GM06990 (cell line): ENCODE measurements around the gene ASB18.

Experiments
- DNase-seq: peaks from one replicate; pipeline ENCODE4 v3.0.0-alpha.2; 2011; ENCODE audit not compliant: insufficient read length; ENCODE audit errors: extremely low read depth
- H3K27me3 ChIP-seq: replicated peaks from 2 replicates; pipeline ENCODE4 v1.6.0; 2011; ENCODE audit warnings: low read length; ENCODE audit not compliant: control insufficient read depth, insufficient read depth
- H3K36me3 ChIP-seq: 2 replicates; pipeline ENCODE4 v1.5.1; 2011; ENCODE audit warnings: low read length; ENCODE audit not compliant: control insufficient read depth, insufficient read depth
- H3K4me3 ChIP-seq: replicated peaks from 2 replicates; pipeline ENCODE4 v1.5.1; 2011; ENCODE audit warnings: low read depth, mild to moderate bottlenecking, control low read depth, low read length
- CTCF ChIP-seq: IDR thresholded peaks from 2 replicates; pipeline ENCODE4 v1.5.1; 2011; ENCODE audit warnings: low read length, control low read depth, mild to moderate bottlenecking, inconsistent platforms; ENCODE audit not compliant: insufficient read depth, poor library complexity, severe bottlenecking

The ASB18 gene

GRCh38 chr2:236306825-236307540 lies 42.8 kb upstream of the ASB18 start:
- no peak for TF ChIP-seq CTCF
- H3K4me3 ChIP-seq: no peak overlapping the region
- no peak for DNase-seq
- no peaks in the 10 kb centered on the region; the same call in 1 of the 2 replicates for H3K27me3 ChIP-seq
- no peaks in the 10 kb centered on the region for H3K36me3 ChIP-seq

- Histone ChIP-seq H3K27me3 (no peaks in the 10 kb centered on the region; the same call in 1 of the 2 replicates), H3K36me3 (no peaks in the 10 kb centered on the region), H3K4me3 (no peak overlapping the region)
- DNase-seq: no peak
- no peak for TF ChIP-seq CTCF
Measured at GRCh38 chr2:236305964-236306605, 41.9 kb upstream of the ASB18 start.

GRCh38 chr2:236305531-236305930 lies 41.3 kb upstream of the ASB18 start:
- no peak overlapping the region for H3K4me3 ChIP-seq
- TF ChIP-seq CTCF: no peak
- DNase-seq: no peak
- H3K36me3 ChIP-seq: no peaks in the 10 kb centered on the region
- H3K27me3 ChIP-seq: no peaks in the 10 kb centered on the region; the same call in 1 of the 2 replicates

- DNase-seq: no peak
- Histone ChIP-seq H3K27me3 (no peaks in the 10 kb centered on the region), H3K36me3 (no peaks in the 10 kb centered on the region), H3K4me3 (no peak overlapping the region)
- TF ChIP-seq CTCF: no peak
Measured at GRCh38 chr2:236303935-236304334, 39.7 kb upstream of the ASB18 start.

- Histone ChIP-seq H3K36me3 (no peaks in the 10 kb centered on the region), H3K4me3 (no peak overlapping the region), H3K27me3 (no peaks in the 10 kb centered on the region)
- no peak for DNase-seq
- no peak for TF ChIP-seq CTCF
Measured at GRCh38 chr2:236302555-236302954, 38.3 kb upstream of the ASB18 start.
